HUES6 (cell line): ENCODE measurements around the gene SREK1.
A peak's percentile ranks its signal among the peaks of the same experiment; 100 is the strongest.

Experiments used
- H3K27ac ChIP-seq: 2 replicates; pipeline ENCODE4 v1.7.0; 2013; ENCODE audit warnings: low read depth, mild to moderate bottlenecking, low read length, inconsistent platforms
- H3K27me3 ChIP-seq: 2 replicates; pipeline ENCODE4 v1.6.1; 2013; ENCODE audit warnings: low read length; ENCODE audit not compliant: control insufficient read depth, insufficient read depth
- H3K36me3 ChIP-seq: 2 replicates; pipeline ENCODE4 v1.6.1; 2013; ENCODE audit warnings: low read length; ENCODE audit not compliant: control insufficient read depth, insufficient read depth
- H3K4me1 ChIP-seq: 2 replicates; pipeline ENCODE4 v1.6.1; 2013; ENCODE audit warnings: low read length; ENCODE audit not compliant: control insufficient read depth, insufficient read depth
- H3K4me3 ChIP-seq: 2 replicates; pipeline ENCODE4 v1.5.1; 2013; ENCODE audit warnings: low read depth, low read length
- H3K9ac ChIP-seq: one replicate; pipeline ENCODE4 v1.6.1; 2013; ENCODE audit warnings: mild to moderate bottlenecking, low read length
- H3K9me3 ChIP-seq: 2 replicates; pipeline ENCODE4 v1.6.1; 2013; ENCODE audit warnings: low read depth, low read length; ENCODE audit not compliant: control insufficient read depth, insufficient read depth

The SREK1 gene

GRCh38 chr5:66138637-66139317 lies 5.3 kb upstream of the SREK1 start:
- no peaks in the 10 kb centered on the region for H3K9me3 ChIP-seq
- H3K4me3 ChIP-seq: no peak overlapping the region
- no peak overlapping the region for H3K9ac ChIP-seq
- no peaks in the 10 kb centered on the region for H3K36me3 ChIP-seq
- no peak overlapping the region for H3K27ac ChIP-seq
- no peaks in the 10 kb centered on the region for H3K4me1 ChIP-seq
- H3K27me3 ChIP-seq: no peaks in the 10 kb centered on the region

DNA sequence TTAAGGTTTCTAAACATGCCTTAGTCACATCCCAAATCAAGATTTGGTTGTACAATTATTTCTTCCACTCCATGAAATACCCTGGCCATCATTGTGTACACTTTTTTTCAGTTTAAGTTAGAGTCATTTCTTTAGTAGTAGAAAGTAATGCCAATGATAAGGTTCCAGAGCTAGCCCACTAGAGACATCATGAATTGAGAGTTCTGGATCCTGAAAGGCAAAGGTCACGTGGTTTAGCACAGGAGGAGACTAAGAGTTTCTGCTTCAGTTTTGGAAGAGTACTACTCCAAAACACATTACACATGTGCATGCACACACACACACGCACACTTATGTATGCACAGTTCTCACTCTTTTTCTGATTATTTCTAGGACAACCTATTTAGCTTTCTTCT lies 4.8 kb upstream of the SREK1 start:
- no peaks in the 10 kb centered on the region for H3K36me3 ChIP-seq
- no peak overlapping the region for H3K9ac ChIP-seq
- no peaks in the 10 kb centered on the region for H3K27me3 ChIP-seq
- no peak overlapping the region for H3K27ac ChIP-seq
- no peak overlapping the region for H3K4me3 ChIP-seq
- no peaks in the 10 kb centered on the region for H3K4me1 ChIP-seq
- H3K9me3 ChIP-seq: no peaks in the 10 kb centered on the region

DNA sequence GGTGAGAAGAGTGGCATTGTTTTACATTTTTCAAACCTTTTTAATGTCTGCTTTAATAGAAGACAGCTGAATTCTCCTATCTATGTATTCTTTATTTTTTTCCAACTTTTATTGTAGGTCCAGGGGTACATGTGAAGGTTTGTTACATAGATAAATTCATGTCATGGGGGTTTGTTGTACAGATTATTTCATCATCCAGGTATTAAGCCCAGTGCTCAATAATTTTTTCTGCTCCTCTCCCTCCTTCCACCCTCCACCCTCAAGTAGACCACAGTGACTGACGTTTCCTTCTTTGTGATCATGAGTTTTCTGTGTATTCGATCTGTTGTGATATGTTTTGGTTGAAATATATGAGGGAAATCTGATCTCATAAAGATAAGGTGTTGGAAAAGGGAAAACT lies 1.7 kb upstream of the SREK1 start:
- H3K9ac ChIP-seq: no peak overlapping the region
- H3K27me3 ChIP-seq: no peaks in the 10 kb centered on the region
- no peak overlapping the region for H3K27ac ChIP-seq
- H3K9me3 ChIP-seq: no peaks in the 10 kb centered on the region
- H3K4me3 ChIP-seq: no peak overlapping the region
- no peaks in the 10 kb centered on the region for H3K4me1 ChIP-seq
- no peaks in the 10 kb centered on the region for H3K36me3 ChIP-seq

GRCh38 chr5:66143473-66144073 lies 527 bp upstream of the SREK1 start:
- no peaks in the 10 kb centered on the region for H3K4me1 ChIP-seq
- H3K9ac ChIP-seq: peak overlapping the region; percentile 100
- no peaks in the 10 kb centered on the region for H3K27me3 ChIP-seq
- H3K36me3 ChIP-seq: no peaks in the 10 kb centered on the region
- H3K4me3 ChIP-seq: peak overlapping the region; percentile 98
- peak overlapping the region; percentile 98 for H3K27ac ChIP-seq
- H3K9me3 ChIP-seq: no peaks in the 10 kb centered on the region

DNA sequence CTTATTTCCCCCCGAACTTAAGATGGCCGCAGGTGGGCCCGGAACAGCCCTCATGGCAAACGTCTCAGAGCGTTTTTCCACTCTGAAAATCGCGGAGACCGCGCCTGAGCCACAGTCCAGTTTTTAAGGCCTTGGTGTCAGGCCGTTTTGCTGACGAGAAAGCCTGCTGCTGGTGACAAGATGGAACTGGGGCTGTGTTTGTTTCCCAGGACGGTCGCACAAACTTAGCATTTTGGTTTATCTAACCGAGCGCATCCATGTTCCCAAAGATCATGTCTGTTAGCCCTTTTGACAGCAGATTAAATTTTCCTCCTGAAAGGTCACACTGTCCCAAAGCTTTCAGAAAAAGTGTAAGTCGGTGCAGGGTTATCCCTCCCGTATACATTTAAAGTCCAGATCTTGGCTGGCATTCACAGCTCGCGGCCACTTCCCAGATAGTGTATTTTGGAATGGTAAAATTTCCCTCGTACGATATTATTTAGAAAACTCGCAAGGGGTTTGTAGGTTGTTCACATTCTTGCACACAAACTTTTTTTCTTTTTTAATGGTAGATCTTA lies 812 bp downstream of the SREK1 start:
- Histone ChIP-seq H3K27ac (peak overlapping the region; percentile 98), H3K4me1 (no peaks in the 10 kb centered on the region), H3K4me3 (peak overlapping the region; percentile 98), H3K9me3 (no peaks in the 10 kb centered on the region; the same call in 1 of the 2 replicates), H3K9ac (peak overlapping the region; percentile 100), H3K36me3 (no peaks in the 10 kb centered on the region), H3K27me3 (no peaks in the 10 kb centered on the region)

- no peaks in the 10 kb centered on the region for H3K4me1 ChIP-seq
- no peaks in the 10 kb centered on the region; the same call in 1 of the 2 replicates for H3K9me3 ChIP-seq
- H3K36me3 ChIP-seq: peaks cover 5% of the 10 kb centered on the region; the same call in 1 of the 2 replicates
- H3K27ac ChIP-seq: no peak overlapping the region
- no peak overlapping the region for H3K9ac ChIP-seq
- H3K4me3 ChIP-seq: peak overlapping the region; percentile 98
- no peaks in the 10 kb centered on the region for H3K27me3 ChIP-seq
Measured at GRCh38 chr5:66145737-66146136, 1.6 kb downstream of the SREK1 start.

DNA sequence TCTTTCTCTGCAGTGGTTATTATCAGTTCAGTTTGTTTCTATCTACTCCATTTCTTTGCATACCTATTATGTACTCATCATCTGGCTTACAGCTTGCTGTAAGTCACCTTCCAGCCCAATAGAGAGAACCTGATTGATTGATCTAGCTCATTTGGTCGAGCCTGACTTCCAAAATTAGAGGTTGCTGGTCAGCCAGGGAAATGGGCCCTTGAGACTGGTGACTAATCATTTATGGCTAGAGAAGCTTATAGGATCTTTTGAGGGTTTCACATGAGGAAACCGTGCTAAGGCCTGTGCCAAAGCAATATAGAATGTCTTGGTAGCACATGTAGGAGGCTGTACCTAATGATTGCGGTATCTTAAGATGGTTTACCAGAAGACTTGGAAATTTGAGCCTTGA lies 5.8 kb downstream of the SREK1 start:
- no peaks in the 10 kb centered on the region for H3K27me3 ChIP-seq
- no peaks in the 10 kb centered on the region; the same call in 1 of the 2 replicates for H3K9me3 ChIP-seq
- no peak overlapping the region for H3K27ac ChIP-seq
- no peak overlapping the region for H3K9ac ChIP-seq
- peaks cover 5% of the 10 kb centered on the region; the same call in 1 of the 2 replicates for H3K36me3 ChIP-seq
- H3K4me1 ChIP-seq: no peaks in the 10 kb centered on the region; the same call in 1 of the 2 replicates
- H3K4me3 ChIP-seq: no peak overlapping the region

GRCh38 chr5:66151030-66151429 lies 6.9 kb downstream of the SREK1 start:
- Histone ChIP-seq H3K9me3 (no peaks in the 10 kb centered on the region; the same call in 1 of the 2 replicates), H3K36me3 (peaks cover 10% of the 10 kb centered on the region; the same call in 1 of the 2 replicates), H3K27me3 (no peaks in the 10 kb centered on the region), H3K4me3 (no peak overlapping the region), H3K4me1 (no peaks in the 10 kb centered on the region; the same call in 1 of the 2 replicates), H3K9ac (no peak overlapping the region), H3K27ac (no peak overlapping the region)

DNA sequence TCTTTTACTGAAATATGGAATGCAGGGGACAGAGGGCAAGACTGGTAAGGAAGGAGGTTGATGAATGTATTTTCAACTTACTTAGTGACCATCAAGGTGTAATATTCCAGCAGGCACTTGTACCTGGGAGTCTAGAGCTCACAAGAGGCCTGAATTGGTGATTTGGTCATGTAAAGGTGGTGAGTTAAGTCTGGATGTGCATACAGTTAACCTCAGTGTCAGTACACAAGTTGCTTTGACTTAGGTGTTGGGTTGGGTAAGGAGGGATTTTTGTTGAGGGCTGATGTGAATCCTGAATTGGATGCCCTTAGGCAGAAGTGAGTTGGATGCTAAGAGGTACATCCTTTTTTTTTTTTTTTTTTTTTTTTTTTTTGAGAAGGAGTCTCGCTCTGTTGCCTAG lies 7.4 kb downstream of the SREK1 start:
- H3K9me3 ChIP-seq: no peaks in the 10 kb centered on the region; the same call in 1 of the 2 replicates
- H3K27me3 ChIP-seq: no peaks in the 10 kb centered on the region
- H3K36me3 ChIP-seq: peaks cover 13% of the 10 kb centered on the region; the same call in 1 of the 2 replicates
- H3K4me3 ChIP-seq: no peak overlapping the region
- H3K9ac ChIP-seq: no peak overlapping the region
- H3K27ac ChIP-seq: no peak overlapping the region
- H3K4me1 ChIP-seq: no peaks in the 10 kb centered on the region; the same call in 1 of the 2 replicates

GRCh38 chr5:66157046-66157445 lies 12.9 kb downstream of the SREK1 start:
- Histone ChIP-seq H3K36me3 (peaks cover 45% of the 10 kb centered on the region), H3K9ac (no peak overlapping the region), H3K9me3 (no peaks in the 10 kb centered on the region), H3K27ac (no peak overlapping the region), H3K4me1 (no peaks in the 10 kb centered on the region; the same call in 1 of the 2 replicates), H3K27me3 (no peaks in the 10 kb centered on the region), H3K4me3 (no peak overlapping the region)

DNA sequence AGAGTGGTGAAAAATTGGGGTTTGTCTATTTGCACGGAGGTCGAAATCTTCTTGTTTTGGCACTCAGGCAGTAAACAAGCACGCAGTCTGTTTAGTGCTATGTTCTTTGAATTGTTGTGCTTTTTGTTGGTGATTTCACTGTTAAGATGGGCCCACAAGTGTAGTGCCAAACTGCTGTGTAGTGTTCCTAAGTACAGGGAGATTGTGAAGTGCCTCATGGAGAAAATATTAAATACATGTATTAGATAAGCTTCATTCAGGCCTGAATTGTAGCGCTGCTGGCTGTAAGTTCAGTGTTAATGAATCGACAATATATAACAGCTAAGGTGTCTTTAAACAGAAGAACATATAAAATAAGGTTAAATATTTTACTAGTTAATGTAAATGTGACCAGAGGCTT lies 17.3 kb downstream of the SREK1 start:
- Histone ChIP-seq H3K36me3 (peaks cover 79% of the 10 kb centered on the region), H3K4me3 (no peak overlapping the region), H3K9ac (no peak overlapping the region), H3K27ac (no peak overlapping the region), H3K27me3 (no peaks in the 10 kb centered on the region), H3K4me1 (no peaks in the 10 kb centered on the region), H3K9me3 (no peaks in the 10 kb centered on the region)
